Fibroblast of villous mesenchyme (primary cell): ENCODE measurements around the gene COL23A1. TPM values are rescaled to one million over a fixed set of nuclear protein-coding genes. Genes with fewer than 3 reads are reported as not detected.
A peak's percentile ranks its signal among the peaks of the same experiment; 100 is the strongest.
"Not testable (repeated sequence)": the region's sequence is repeated elsewhere in the genome, so short reads cannot be mapped to it uniquely, and the experiment has no call there.

ENCODE experiments used
- DNase-seq: peaks from one replicate; pipeline ENCODE4 v3.0.0-alpha.2; 2010; ENCODE audit warnings: low read depth
- H3K4me3 ChIP-seq: 2 replicates; pipeline ENCODE4 v1.5.1; 2011; ENCODE audit warnings: low read depth, mild to moderate bottlenecking, low read length
- total RNA-seq: library from RNA; depleted of rRNA; stranded (reverse); fragments of >200 nt; gene quantifications from 2 replicates; pipeline ENCODE4 v1.2.3, GENCODE V29; 2012
- TF ChIP-seq, protein P1 (sequence below): IDR thresholded peaks from 2 replicates; pipeline ENCODE4 v1.5.1; 2012; ENCODE audit warnings: low read depth, mild to moderate bottlenecking, low read length; ENCODE audit not compliant: insufficient read depth

COL23A1 gene
- total RNA-seq, 1 donor: not detected

DNA sequence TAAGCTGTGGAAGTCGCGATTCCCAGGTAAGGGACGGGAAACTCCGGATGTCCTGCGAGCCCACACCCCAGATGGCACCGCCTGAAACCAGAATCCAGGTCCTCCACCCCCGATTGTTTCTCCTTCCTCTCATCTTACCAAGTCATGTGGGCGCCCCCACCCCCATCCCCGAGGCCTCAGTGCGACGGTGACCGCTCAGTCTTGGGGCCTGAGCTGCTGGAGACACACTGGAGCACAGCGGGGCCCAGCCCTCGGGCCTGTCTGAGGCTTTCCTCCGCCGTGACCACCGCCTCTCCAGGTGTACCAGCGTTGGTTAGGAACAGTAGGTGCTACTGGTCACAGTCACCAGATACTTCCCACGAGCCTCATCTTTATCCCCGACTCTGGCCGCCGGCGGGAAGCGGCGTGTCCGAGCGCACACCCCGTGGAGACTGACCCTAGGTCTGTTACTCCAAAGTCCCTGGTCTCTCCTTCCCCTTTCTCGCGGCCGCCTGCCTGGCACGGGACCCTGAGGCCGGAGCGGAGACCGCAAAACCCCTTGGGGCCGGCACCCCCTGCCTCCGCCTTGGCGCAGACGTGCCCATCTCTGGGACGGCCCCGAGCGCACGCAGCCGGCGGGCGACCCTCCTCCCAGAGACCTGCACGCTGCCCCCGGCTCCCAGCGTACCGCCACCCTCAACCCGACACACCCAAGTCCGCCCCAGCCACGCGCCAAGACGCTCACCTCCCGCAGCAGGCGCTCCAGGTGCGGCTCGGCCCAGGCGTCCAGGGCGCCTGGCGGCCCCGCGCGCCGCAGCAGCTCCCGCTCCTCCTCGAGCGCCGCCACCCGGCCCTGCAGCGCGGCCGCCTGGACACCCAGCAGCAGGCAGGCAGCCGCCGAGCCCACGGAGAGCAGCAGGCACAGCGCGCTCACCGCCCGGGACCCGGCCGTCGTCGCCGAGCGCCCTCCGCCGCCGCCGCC, 733 bp downstream of the COL23A1 start:
- TF ChIP-seq, protein P1, sequence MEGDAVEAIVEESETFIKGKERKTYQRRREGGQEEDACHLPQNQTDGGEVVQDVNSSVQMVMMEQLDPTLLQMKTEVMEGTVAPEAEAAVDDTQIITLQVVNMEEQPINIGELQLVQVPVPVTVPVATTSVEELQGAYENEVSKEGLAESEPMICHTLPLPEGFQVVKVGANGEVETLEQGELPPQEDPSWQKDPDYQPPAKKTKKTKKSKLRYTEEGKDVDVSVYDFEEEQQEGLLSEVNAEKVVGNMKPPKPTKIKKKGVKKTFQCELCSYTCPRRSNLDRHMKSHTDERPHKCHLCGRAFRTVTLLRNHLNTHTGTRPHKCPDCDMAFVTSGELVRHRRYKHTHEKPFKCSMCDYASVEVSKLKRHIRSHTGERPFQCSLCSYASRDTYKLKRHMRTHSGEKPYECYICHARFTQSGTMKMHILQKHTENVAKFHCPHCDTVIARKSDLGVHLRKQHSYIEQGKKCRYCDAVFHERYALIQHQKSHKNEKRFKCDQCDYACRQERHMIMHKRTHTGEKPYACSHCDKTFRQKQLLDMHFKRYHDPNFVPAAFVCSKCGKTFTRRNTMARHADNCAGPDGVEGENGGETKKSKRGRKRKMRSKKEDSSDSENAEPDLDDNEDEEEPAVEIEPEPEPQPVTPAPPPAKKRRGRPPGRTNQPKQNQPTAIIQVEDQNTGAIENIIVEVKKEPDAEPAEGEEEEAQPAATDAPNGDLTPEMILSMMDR: no peak
- DNase-seq: peak; percentile 23
- peak overlapping the region; percentile 47 for H3K4me3 ChIP-seq

DNA sequence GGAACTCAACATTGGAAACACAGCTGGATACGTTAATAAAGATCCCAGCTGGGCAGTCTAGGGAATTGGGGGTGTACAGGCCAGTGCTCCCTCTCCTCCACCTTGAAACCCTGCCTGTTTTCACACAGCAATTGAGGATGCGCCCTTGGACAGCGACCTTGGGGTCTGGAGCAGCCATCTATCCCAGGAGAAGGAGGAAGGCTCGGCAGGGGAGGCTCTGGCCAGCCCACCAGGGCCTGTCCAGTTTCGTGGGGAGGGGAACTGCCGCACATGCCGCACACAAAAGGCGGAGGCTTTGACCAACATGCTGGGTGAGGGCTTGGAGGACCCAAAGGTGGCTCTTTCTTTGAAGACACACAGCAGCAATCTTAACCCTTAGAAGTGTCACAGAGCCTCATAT, 1.4 kb downstream of the COL23A1 start:
- DNase-seq: no peak
- no peak overlapping the region for H3K4me3 ChIP-seq
- TF ChIP-seq, protein P1: no peak

DNA sequence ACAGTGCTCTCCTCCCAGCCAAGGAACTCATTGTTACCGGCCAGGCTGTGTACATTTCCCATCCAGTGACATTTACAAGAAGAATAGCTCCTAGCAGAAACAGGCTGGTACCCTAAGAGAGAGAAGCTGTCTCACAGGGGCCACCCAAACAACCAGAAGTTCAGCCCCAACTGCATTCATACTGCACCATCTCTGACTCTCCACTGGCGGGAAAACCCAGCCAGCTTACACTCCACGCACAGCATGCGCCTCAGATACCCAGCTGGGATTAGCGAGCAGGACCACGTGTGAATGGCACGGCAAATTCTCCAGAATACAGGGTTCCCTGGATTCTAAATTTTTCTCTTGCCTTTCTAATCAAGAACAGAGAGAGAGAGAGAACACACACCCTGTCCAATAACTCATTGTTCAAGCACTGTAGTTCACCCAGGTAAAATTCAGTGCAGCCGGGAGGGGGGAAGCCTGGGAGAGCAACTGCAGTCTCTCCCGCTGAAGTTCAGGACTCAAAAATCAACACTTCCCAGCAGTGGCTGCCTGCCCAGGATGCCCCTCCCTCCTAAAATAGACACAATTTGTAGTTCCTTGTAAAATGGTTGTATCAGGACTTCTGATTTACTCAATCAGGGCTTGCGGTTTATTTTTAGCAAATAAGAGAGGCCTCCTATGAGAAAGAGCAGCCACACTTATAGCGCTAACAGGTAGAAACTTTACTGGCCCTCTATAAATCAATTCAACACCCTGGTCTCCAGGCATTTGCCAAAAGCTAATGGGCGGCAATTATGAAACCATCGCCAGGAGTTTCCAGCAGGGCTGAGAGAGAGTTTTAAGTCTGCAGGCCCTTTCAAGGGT, 2.2 kb downstream of the COL23A1 start:
- no peak for DNase-seq
- TF ChIP-seq, protein P1: no peak
- no peak overlapping the region for H3K4me3 ChIP-seq

DNA sequence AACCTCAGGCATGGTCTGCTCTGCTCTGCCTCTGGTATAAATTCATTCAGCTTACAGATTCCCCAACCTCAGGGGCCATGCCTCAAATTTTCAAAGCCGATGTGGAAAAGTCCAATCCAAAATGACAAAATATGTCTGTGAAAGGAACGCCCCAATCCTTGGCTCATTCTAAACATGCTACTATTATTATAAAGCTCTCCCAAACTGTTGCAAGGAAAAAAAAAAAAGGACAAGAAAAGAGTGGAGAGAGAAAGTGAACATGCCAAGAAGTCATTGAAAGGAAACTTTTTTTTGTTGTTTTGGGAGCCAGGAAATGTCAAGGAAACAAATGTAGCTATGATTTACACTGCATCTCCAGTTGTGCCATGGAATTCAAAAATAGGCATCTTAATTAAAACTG, 3.8 kb downstream of the COL23A1 start:
- no peak overlapping the region for H3K4me3 ChIP-seq
- TF ChIP-seq, protein P1: no peak
- DNase-seq: no peak

DNA sequence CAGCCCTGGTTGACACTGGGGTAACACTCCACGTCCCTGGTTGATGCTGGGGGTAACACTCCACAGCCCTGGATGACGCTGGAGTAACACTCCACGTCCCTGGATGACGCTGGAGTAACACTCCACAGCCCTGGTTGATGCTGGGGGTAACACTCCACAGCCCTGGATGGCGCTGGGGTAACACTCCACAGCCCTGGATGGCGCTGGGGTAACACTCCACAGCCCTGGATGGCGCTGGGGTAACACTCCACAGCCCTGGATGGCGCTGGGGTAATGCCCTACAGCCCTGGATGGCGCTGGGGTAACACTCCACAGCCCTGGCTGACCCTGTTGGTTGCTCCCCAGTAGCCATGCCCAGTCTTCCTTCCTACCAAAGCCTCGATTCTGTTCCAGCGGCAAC, 4.8 kb downstream of the COL23A1 start:
- DNase-seq: peak; percentile 29
- H3K4me3 ChIP-seq: not testable (repeated sequence)

DNA sequence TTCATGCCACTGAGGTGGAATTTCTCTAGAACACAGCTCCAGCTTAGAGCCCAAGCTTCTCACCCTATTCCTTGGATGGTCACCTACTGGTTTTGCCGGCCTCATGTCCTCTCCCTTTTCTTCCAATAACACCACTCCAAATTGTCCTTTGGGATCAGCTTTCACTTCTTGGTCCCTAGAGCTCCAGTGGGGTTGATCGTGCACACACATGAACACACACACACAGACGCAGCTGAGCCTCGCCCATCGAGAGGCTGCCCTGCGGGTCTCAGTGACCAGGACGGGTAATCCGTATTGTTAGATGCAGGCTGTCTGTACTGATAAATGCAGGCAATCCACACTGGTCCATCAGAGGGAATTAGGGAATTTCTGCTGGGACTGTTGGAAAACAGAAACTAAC, 6.9 kb downstream of the COL23A1 start:
- TF ChIP-seq, protein P1: no peak
- DNase-seq: no peak
- H3K4me3 ChIP-seq: no peak overlapping the region

DNA sequence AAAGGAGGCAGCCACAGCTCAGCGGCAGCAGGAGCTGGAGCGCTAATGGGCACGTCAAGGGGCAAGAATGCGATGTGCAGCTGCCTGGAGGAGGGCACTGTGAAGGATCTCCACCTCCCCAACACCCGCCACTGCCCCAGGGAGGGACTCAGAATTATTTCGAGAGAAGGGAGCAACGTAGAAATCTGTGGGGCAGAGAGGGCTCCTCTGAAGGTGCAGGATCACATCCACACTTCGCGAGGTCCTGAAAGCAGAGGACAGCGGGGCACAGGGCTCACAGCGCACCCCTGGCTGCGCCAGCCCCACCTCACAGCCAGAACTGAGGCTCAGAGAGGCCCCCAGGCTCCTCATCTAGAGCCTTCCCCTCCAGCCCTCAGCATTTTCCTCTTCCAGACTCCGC, 7.9 kb downstream of the COL23A1 start:
- TF ChIP-seq, protein P1: no peak
- no peak for DNase-seq
- H3K4me3 ChIP-seq: no peak overlapping the region
